VCaP (cell line): ENCODE results near the gene C3orf52.

Experiments used
- H3K27ac ChIP-seq: fragments of 450-650 bp; 2 replicates; pipeline ENCODE4 v1.5.1; 2017
- TF ChIP-seq, protein P1 (sequence below): fragments of 450-650 bp; conservative IDR thresholded peaks from 2 replicates; pipeline ENCODE4 v1.5.1; 2017; ENCODE audit warnings: mild to moderate bottlenecking, moderate library complexity

Gene C3orf52

DNA sequence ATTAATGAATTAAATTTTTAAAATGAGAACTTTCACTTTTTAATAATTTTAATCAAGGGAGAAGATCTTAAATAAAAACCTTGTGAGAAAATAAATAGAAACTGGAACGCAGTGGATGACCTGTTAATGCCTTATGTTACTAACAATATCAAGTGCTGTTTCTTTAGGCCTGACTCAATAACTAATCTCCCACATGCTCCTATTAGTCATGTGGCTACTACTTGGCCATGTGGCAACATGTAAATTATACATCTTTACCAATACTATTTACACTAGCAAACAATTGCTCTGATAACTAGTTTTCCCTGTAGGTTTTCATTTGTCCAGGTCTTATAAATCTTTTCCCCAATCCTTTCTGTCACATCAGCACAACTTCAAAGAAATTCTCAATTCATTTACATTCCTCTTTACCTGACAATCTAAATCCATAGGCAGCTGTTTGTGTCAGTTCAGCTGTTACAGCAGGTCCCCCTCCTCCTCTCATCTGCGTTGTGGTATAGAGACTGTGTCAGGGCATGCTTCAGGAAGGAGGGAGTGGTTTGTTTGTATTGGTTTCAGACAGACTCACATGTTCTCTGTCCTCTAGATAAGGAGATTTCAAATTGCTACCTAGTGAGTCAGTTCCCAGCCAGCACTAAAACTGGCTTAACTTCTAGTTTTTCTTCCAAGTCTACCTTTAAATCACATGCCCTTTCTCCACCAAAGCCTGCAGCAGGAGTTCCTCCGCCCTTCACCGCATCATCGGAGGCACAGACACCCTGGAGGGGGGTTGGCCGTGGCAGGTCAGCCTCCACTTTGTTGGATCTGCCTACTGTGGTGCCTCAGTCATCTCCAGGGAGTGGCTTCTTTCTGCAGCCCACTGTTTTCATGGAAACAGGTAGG lies 11.3 kb upstream of the C3orf52 start:
- H3K27ac ChIP-seq = peak overlapping the region; percentile 64
- TF ChIP-seq, protein P1, sequence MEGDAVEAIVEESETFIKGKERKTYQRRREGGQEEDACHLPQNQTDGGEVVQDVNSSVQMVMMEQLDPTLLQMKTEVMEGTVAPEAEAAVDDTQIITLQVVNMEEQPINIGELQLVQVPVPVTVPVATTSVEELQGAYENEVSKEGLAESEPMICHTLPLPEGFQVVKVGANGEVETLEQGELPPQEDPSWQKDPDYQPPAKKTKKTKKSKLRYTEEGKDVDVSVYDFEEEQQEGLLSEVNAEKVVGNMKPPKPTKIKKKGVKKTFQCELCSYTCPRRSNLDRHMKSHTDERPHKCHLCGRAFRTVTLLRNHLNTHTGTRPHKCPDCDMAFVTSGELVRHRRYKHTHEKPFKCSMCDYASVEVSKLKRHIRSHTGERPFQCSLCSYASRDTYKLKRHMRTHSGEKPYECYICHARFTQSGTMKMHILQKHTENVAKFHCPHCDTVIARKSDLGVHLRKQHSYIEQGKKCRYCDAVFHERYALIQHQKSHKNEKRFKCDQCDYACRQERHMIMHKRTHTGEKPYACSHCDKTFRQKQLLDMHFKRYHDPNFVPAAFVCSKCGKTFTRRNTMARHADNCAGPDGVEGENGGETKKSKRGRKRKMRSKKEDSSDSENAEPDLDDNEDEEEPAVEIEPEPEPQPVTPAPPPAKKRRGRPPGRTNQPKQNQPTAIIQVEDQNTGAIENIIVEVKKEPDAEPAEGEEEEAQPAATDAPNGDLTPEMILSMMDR = no peak

DNA sequence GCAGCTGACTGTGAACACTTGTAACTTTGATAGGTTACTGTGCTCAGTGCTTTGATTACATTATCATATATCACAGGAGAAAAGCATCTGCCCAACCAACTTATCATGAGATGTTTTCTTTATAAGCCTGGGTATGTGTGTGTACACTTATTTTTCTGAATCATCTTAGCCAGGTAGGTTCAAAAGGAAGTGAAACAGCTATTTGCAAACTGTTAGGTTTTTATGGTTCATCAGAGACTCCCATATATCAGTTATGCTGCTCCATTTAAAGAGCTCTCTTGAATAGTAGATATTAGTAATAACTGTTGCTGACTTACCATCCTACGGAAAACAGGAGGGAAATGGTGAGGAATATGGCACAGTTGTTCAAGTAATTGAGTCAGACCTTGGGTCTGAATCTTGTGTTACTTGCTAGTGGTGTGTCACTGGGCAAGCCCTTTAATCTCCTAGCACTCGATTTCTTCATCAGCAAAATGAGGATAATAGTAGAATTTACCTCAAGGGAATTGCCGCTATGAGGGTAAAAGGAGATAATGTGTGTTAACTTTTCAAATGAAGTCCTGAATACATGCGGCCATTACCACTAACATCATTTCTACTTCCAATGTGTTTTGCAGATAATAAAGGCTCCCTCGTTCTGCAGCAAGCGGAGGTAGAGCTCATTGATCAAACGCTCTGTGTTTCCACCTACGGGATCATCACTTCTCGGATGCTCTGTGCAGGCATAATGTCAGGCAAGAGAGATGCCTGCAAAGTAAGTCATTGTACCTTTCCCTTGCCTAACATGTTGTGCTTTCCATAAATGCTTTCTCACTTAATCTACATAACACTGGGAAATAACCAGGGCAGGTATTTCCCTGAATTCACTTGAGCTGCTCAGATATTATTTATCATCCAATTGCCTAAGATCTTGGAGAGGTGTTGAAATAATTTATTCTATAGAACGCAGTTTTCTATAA lies 7.8 kb upstream of the C3orf52 start:
- no peak overlapping the region for H3K27ac ChIP-seq
- TF ChIP-seq, protein P1 = no peak

DNA sequence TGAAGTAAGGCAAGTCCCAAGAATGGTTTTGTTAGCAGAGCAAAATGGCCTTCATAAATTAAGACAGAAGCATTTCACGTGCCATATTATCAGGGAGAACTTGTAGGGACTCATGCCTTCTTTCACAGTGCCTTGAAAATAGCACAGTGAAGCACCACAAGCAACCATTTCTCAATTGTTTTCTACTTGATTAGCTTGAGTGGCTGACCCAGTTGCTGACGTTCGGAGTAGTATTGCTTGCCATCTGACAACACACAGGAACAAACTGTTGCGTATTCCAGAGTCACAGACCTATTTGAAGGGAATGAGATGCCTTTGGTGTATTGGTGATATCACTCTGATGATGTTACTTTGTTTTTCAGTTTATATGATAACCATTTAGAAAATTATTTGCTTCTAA lies 3.0 kb upstream of the C3orf52 start:
- TF ChIP-seq, protein P1 = no peak
- H3K27ac ChIP-seq = no peak overlapping the region

DNA sequence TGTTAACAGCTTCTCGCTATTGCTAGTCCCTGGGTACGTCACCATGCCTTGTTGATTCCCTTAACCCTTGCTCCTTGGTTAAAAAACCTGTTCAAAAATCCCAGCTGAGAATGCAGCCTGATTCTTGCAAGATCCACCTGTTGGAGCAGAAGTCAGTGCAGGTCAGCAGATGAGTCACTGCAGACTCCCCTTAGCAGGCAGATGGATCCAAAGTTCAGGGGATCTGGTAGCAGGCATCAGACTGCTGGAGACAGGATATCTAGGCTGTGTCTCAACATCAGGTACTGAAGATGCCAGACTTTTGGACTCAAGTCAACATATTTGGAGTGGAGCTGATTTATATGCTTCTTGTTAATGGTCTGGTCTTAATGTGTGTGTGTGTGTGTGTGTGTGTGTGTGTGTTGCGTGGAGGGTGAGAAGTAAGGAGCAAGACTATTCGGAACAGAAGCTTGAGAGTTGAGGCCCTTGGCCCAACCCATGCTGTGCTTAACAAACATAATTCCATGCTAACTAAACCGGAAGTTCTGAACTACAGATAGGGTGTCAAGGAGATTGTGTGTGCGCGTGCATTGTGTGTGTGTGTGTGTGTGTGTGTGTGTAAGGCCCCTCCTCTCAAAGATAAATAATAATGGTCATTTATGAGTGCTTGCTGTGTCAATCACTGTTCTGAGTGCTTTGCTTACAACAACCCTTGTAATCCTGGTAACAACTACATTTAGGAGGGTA lies 1.0 kb upstream of the C3orf52 start:
- TF ChIP-seq, protein P1 = no peak
- no peak overlapping the region for H3K27ac ChIP-seq

DNA sequence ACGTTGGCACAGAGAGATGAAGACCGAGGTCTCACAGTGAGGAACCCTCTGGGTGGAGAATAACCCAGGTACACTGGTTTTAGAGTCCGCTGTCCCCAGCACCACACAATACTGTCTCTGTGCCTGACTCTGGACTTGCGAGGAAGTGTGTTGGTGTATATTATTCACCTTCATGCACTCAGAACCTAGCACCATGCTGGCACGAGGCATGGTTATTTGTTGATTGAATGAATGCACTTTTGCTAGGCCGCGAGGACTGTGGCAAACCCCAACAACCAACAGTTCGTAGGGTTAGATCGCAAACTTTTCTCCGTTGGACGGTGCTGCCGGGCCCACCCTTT lies 484 bp upstream of the C3orf52 start:
- TF ChIP-seq, protein P1 = no peak
- peak overlapping the region; percentile 59; the same call in 1 of the 2 replicates for H3K27ac ChIP-seq

DNA sequence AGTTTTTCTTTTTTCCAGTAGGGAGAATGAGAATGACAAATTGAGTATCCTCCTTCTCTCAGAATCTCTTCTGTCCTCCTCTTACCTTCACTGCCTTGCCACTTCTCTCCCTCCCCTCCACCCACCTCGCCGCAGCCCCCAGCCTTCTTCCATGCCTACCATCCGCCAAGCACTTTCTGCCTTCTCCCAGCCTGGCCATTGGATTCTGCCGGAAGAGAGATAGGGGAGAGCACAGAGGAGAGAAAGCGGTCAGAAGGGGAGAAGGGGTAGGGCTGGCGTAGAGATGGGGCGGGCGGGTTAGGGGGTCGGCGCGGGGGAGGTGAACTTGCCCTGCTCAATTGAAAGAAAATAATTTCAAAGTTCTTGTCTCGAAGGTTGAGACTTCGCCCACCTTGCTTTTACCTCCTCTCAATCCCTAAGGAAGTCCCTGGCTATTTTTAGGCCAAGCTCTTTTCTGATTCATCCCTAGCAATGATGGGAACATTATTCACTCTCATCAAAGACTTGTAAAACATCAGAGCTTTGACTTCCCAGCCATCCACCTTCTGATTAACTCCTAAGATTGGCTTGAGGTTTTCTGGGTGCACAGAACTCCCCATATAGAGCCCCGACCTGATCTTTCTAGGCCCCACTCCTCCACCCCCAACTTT lies 811 bp downstream of the C3orf52 start:
- TF ChIP-seq, protein P1 = no peak
- peak overlapping the region; percentile 59; the same call in 1 of the 2 replicates for H3K27ac ChIP-seq
